Left kidney (tissue), 2 donors: ENCODE results near the gene DIPK1A. TPM values are rescaled to one million over a fixed set of nuclear protein-coding genes. Genes with fewer than 3 reads are reported as not detected.

ENCODE experiments used
- DNase-seq: peaks from one replicate; pipeline ENCODE4 v3.0.0-alpha.2; 2013
- polyA plus RNA-seq: library from polyadenylated mRNA; unstranded; fragments of 120-200 nt; gene quantifications from one replicate; pipeline ENCODE4 v1.2.1, GENCODE V29; 2013; ENCODE audit not compliant: insufficient read length

Gene DIPK1A
- polyA plus RNA-seq, 1 donor, result 8.6 TPM

GRCh38 chr1:92877792-92878191 lies 83.5 kb downstream of the DIPK1A start:
- no peak for DNase-seq

GRCh38 chr1:92877081-92877711 lies 84.1 kb downstream of the DIPK1A start:
- no peak for DNase-seq

- DNase-seq, result no peak
Measured at GRCh38 chr1:92876351-92876750, 84.9 kb downstream of the DIPK1A start.

- no peak for DNase-seq
Measured at GRCh38 chr1:92874987-92875386, 86.3 kb downstream of the DIPK1A start.

- no peak for DNase-seq
Measured at GRCh38 chr1:92872719-92873118, 88.5 kb downstream of the DIPK1A start.

GRCh38 chr1:92870591-92870990 lies 90.7 kb downstream of the DIPK1A start:
- DNase-seq, result no peak

- DNase-seq, result no peak
Measured at GRCh38 chr1:92864131-92864530, 97.1 kb downstream of the DIPK1A start.

GRCh38 chr1:92862605-92863004 lies 98.7 kb downstream of the DIPK1A start:
- no peak for DNase-seq

GRCh38 chr1:92859400-92860039 lies 101.7 kb downstream of the DIPK1A start:
- no peak for DNase-seq

- peak; percentile 84 for DNase-seq
Measured at GRCh38 chr1:92858564-92859399, 102.5 kb downstream of the DIPK1A start.

GRCh38 chr1:92857817-92858216 lies 103.4 kb downstream of the DIPK1A start:
- DNase-seq, result no peak

- no peak for DNase-seq
Measured at GRCh38 chr1:92855236-92855635, 106.0 kb downstream of the DIPK1A start.

- DNase-seq, result no peak
Measured at GRCh38 chr1:92854101-92854785, 107.0 kb downstream of the DIPK1A start.

GRCh38 chr1:92853299-92853698 lies 108.0 kb downstream of the DIPK1A start:
- no peak for DNase-seq

GRCh38 chr1:92851729-92852128 lies 109.5 kb downstream of the DIPK1A start:
- DNase-seq, result no peak

GRCh38 chr1:92850019-92850418 lies 111.2 kb downstream of the DIPK1A start:
- DNase-seq, result no peak

GRCh38 chr1:92848201-92848600 lies 113.1 kb downstream of the DIPK1A start:
- no peak for DNase-seq

- no peak for DNase-seq
Measured at GRCh38 chr1:92845908-92846307, 115.4 kb downstream of the DIPK1A start.

- no peak for DNase-seq
Measured at GRCh38 chr1:92844439-92844838, 116.8 kb downstream of the DIPK1A start.

- DNase-seq, result no peak
Measured at GRCh38 chr1:92843429-92844352, 117.6 kb downstream of the DIPK1A start.

- DNase-seq, result no peak
Measured at GRCh38 chr1:92843046-92843423, 118.2 kb downstream of the DIPK1A start.
